AG20443 (cell line): ENCODE results near the gene GALNT11.
"Not testable (repeated sequence)": the region's sequence is repeated elsewhere in the genome, so short reads cannot be mapped to it uniquely, and the experiment has no call there.

Source experiments
- DNase-seq: peaks from one replicate; pipeline ENCODE4 v3.0.0; 2012; ENCODE audit warnings: low spot score, mixed read lengths

Gene GALNT11

DNA sequence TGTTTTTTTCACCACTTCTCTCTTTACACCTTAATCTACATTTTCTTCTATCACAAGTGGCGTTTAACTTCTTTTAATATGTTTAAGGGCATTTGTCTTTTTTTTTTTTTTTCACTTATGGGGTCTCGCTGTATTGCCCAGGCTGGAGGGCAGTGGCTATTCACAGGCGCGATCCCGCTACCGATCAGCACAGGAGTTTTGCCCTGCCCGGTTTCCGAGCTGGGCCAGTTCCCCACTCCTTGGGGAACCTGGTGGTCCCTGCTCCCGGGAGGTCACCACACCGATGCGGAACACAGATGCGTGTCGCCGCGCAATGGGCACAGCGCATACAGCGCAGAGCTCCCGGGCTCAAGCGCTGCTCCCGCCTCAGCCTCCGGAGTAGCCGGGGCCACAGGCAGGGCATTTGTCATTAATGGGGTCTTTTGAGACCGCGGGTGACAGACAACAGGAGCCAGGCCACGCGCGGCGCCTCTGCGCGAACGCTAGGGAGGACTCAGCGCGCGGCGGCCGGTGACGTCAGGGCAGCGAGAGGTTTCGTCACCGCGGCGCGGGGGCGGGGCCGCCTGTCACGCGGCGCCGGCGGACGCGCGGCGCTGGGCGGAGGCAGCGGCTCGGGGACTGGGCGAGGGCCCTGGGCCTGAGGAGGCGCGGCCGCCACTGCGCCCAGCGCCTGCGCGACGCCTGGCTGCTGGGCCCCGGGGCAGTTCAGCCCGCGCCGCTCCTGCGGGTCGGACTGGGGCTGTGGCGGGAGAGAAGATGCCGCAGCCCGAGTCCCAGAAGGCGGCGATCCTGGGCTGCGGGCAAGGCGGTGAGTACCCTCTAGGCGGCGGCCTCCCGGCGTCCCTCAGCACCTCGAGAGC, at the start of gene GALNT11:
GALNT11 (plus strand) TSS at position 598 of the 860 bp plus-strand sequence. CDS start 68,554 bp downstream, outside the sequence.
- peak; percentile 99 for DNase-seq

DNA sequence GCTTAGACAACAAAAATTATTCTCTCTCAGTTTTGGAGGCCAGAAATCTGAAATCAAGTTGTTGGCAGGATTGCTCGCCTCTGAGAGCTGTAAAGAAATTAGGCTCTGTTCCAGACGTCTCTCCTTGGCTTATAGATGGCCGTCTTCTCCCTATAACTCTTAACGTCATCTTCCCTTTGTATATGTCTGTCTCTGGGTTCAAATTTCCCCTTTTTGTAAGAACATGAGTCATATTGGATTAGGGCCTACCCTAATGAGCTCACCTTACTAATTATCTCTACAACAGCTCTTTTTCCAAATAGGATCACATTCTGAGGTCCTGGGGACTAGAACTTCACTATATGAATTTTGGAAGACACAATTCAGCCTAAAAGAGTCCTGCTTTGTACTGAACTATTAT, 46.9 kb upstream of the GALNT11 start:
- DNase-seq = no peak

DNA sequence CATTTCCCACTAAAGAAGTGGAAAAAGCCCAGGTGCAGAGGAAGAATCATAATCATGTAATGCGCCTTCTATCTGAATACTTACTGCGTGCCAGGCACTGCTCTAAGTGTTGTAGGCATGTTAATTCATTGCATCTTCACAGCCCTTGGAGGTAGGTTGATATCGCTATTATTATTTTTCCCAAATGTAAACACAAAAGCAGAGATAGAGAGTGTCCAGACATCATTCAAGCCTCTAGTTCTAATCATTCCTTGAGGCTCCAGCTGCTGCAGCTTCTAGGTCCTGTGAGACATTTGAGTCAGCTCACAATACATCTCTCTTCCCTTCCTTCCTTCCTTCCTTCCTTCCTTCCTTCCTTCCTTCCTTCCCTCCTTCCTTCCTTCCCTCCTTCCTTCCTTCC, 44.3 kb upstream of the GALNT11 start:
- no peak for DNase-seq

DNA sequence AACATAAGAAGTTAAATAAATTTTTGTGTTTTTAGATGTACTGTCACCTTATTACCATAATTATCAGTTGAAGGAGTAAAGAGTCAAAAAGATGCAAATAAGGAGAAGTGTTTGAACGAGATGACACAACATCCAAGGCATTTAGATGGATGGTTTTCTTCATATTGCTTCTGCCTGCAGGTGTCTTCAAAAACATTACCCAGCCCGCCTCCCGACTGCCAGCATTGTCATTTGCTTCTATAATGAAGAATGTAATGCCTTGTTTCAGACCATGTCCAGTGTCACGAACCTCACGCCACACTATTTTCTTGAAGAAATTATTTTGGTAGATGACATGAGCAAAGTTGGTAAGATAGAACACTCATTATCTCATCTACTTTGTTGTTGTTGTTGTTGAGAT, 42.7 kb upstream of the GALNT11 start:
- no peak for DNase-seq

DNA sequence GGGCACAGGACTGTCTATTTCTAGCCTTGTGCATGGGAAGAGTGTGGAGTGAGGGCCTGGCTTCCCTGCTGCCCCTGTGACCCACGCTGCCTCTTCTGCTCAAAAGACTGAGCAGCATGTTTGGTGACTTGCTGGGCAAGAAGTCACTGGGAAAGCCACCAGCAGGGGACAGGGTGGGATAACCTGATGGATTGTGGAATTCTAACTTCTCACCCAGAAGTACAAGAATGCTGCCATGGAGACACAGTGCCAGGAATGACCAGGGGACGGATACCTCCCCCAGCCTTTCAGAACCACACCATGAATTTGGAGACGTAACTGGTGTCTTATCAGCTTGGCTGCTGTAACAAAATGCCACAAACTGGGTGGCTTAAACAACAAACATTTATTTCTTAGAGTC, 40.9 kb upstream of the GALNT11 start:
- DNase-seq = no peak

DNA sequence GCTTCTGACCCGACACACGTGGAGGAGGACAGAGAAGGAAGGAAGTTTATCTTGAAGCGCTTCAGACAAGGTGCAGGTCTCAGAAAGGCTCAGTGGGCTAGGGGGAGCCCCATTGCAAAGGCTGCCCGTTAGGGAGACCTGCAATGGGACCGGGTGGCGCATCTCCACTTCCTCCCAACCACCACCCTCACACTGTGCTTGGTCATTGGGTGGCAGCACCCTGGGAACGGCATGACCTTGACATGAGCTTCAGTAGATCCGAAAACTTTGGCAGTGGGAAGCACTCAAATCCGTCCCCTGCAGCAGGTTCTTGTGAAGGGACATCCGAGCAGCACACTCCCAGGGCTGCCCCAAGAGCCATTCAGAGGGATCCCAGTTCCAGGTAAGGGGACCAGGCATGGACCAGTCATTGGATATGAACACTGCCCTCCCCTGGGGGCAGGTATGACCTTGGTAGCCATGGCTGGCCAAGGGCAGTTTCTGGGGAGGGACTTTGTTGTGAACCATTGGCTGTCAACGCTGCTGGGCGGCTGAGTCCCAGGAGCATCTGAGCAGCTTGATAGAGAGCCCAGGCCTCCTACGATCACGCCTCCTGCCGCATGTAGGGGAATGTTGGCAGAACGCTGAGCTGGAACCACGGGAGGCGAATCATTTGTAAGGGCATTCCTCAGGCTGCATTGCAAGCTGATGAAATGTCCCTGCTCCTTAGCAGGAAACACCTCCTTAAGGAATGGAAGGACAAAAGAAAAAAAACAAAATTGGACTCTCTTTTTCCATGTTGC, 37.5 kb upstream of the GALNT11 start:
- peak; percentile 36 for DNase-seq

DNA sequence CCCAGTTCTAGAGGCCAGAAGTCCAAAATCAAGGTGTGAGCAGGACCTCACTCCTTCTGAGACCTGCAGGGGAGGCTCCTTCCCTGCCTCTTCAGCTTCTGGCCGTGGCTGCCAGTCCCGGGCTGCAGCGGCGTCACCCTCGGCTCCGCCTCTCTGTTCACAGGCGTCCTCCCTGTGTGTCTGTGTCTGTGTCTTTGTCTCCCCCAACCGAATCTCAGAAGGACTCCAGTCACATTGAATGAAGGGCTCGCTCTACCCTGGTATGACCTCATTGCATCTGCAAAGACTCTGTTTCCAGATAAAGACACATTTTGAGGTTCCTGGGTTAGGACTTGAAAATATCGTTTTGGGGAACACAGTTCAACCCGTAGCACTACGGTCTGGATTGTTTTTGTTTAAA, 33.1 kb upstream of the GALNT11 start:
- peak; percentile 63 for DNase-seq

DNA sequence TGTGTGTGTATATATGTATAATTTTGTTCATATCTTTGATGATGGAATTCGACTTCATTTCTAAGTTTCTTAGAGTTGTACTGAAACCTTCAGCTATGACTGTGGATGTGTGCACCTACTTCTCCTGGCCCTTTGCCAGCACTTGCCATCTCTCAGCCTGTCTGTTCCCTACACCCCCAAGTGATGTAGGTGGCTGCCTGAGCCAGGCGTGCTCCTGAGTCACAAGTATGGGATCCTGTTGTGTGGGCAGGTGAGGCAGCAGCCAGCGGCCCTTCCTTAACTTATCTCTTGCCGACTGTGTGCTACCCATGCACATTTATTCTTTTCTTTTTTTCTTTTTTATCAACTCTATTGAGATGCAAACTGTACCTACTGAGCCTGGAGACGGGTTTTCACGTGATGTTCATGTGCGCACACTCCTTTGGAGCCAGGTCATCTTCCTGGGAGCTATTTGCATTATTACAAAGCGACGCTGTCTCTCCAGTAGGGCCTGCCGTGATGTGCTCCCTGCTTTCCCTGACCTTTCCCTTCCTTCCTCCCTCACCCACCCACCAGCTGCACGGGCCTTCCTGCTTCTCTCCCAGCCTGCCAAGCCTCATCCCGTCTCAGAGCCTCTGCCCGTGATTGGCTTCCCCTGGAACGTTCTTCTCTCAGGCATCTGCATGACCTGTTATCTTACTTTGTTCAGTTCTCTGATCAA, 31.3 kb upstream of the GALNT11 start:
- DNase-seq = no peak

DNA sequence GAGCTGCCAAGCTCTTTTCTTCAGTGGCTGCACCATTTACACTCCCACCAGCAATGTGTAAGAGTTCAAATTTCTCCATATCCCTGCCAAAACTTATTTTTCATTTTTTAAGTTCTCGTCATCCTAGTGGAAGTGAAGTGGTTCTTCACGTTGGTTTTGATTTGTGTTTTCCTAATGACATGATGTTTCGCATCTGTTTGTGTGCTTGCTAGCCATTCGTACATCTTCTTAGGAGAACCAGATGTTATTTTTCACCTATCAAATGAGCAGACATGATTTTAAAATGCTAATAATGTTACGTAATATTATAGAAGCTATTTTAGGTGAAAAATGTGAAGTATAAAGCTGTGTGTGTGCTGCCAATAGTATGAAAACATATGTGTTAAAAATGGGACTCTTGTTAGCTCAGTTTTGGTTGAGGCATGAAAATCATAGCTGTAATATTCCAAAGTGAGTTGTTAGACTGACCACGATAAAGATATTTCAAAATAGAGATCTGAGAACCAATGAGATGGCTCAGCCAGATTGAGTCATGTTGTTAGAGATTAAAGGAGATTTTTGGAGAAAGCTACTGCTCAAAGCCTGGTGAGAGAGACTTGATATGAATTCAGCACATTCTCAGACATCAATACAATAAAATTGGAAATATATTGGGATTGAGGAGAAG, 25.9 kb upstream of the GALNT11 start:
- DNase-seq = no peak

DNA sequence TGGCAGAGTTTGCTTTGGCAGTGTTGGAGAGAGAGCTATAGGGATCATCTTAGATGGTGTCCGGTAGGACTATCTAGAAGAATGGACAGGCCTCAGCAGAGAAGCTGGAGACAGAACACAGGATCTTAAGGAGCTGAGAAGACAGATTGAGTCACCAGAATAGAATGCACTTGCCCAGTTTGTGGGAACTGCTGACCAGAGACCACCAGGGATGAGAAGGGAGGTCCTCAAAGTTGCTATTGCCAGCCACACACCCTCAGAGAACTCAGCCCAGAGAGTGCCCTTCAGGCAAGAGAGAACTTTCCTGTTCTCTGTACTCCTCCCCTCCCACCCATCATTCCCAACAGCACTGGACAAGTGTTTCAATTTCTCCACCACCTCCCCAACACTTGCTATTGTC, 25.3 kb upstream of the GALNT11 start:
- DNase-seq = no peak

DNA sequence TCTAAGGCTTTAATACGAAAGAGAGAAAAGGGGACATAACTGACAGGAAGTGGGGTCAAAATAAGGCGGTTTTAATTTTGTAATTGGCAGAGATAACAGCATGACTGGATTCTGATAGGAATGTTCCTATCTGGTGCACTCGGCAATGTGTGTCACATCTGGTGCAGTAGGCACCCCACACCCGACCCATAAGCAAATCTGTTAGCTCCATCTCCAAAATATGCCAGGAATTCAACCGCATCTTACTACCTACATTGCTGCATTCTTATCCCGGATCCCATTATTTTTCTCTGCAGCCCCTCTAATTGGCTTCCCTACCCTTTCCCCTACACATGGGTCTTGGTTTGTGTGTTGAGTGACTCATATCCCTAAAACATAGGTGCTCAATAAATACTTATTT, 19.1 kb upstream of the GALNT11 start:
- DNase-seq = peak; percentile 30

DNA sequence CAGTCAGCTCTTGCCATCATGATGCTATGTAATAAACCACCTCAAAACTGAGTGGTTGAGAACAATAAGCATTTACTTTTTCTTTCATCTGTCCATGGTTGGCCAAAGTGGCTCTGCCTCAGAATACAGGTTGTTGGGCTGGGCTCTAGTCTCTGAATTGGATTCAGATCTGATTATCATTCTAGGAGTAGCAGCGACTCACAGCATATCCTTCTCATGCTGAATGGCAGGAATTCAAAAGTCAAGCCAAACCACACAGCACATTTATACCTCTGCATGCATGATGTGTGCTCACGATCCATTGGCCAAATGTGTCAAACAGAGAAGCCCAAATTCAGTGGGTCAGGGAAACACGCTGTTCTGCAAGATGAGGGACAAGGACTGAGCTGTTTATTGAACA, 13.6 kb upstream of the GALNT11 start:
- no peak for DNase-seq

DNA sequence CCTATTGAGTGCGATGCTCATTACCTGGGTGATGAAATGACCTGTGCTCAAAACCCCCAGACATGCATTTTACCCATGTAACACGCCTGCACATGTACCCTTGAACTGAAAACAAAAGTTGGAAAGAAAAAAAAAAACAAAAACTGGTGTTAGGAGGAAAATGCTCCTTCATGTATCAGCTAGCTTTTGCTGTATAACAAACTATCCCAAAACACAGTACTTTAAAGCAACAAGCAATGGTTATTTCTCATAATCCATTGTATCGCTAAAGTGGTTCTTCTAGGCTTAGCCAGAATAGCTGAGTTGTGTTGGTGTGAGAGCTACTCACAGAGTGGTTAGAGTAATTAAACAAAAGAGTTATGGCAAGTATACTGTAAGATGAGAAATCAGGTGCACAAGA, 12.2 kb upstream of the GALNT11 start:
- no peak for DNase-seq

DNA sequence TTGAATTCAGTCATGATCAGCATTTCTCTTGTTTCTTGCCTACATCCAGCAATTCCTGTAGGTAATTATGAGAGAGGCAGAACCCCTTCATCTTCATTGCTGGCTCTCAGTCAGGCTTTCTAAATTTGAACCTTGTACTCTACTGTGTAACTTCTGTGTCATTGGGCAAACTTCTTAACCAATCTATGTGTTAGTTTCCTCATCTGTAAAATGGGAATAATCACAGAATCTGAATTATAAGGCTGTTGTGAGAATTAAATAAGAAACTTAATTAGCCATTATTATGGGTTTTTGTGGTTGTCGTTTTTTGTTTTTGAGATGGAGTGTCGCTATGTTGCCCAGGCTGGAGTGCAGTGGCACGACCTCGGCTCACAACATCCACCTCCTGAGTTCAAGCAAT, 11.5 kb upstream of the GALNT11 start:
- no peak for DNase-seq

DNA sequence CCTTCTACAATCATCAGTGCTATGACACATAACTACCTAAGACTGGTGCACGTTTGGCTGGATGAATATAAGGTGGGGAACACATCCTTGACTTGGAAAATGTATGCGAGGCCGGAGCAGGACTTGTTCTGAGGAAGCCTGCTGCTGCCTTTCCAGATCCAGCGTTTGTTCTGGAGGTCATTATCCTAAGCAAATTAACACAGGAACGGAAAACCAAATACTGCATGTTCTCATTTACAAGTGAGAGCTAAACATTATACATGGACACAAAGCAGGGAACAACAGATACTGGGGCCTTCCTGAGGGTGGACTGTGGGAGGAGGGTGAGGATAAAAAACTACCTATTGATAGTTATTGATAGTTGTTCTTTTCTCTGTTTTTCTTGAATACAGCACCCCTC, 10.8 kb upstream of the GALNT11 start:
- no peak for DNase-seq

DNA sequence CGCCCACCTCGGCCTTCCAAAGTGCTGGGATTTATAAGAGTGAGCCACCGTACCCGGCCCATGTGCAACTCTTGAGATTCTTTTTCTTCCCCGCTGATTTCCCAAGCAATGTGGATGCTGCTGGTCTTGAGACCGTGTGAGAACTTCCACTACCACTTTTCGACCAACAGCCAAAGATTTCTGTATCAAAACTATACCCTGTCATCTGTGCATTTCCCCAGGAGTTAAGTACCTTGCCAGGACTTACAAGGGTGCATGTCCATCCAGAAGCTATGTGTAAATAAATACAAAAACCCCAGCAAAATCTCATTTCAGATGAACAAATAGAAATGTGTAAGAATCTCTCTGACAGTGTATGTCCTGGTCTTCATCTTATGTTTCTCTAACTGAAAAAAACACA, 9.9 kb upstream of the GALNT11 start:
- no peak for DNase-seq

DNA sequence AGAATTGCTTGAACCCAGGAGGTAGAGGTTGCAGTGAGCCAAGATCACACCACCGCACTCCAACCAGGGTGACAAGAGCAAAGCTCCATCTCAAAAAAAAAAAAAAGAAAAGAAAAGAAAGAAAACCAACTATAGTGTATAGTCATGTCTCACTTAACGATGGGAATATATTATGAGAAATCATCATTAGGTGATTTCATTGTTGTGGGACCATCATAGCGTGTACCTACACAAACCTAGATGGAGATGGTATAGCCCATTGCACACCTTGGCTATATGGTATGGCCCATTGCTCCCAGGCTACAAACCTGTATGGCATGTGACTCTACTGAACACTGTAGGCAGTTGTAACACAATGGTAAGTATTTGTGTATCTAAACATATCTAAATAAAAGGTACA, 8.5 kb upstream of the GALNT11 start:
- no peak for DNase-seq

DNA sequence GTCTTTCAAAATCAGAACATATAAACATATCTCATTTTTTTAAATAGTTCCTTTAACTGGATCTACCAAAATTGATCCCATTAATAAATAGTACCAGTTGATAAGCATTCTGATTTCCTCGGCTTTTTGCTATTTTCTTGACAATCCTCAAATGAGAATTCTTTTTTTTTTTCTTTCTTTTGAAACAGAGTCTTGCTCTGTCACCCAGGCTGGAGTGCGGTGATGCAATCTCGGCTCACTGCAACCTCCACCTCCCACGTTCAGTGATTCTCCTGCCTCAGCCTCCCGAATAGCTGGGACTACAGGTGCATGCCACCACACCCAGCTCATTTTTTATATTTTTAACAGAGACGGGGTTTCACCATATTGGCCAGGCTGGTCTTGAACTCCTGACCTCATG, 7.8 kb upstream of the GALNT11 start:
- not testable (repeated sequence) for DNase-seq

DNA sequence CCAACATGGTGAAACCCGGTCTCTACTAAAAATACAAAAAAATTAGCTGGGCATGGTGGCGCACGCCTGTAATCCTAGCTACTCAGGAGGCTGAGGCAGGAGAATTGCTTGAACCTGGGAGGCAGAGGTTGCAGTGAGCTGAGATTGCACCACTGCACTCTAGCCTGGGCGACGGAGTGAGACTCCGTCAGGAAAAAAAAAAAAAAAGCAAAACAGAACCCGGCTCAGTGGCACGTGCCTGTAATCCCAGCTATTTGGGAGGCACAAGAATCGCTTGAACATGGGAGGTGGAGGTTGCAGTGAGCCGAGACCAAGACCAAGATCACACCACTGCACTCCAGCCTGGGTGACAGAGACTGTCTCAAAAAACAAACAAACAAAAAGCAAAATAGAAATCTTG, 3.7 kb upstream of the GALNT11 start:
- DNase-seq = not testable (repeated sequence)

DNA sequence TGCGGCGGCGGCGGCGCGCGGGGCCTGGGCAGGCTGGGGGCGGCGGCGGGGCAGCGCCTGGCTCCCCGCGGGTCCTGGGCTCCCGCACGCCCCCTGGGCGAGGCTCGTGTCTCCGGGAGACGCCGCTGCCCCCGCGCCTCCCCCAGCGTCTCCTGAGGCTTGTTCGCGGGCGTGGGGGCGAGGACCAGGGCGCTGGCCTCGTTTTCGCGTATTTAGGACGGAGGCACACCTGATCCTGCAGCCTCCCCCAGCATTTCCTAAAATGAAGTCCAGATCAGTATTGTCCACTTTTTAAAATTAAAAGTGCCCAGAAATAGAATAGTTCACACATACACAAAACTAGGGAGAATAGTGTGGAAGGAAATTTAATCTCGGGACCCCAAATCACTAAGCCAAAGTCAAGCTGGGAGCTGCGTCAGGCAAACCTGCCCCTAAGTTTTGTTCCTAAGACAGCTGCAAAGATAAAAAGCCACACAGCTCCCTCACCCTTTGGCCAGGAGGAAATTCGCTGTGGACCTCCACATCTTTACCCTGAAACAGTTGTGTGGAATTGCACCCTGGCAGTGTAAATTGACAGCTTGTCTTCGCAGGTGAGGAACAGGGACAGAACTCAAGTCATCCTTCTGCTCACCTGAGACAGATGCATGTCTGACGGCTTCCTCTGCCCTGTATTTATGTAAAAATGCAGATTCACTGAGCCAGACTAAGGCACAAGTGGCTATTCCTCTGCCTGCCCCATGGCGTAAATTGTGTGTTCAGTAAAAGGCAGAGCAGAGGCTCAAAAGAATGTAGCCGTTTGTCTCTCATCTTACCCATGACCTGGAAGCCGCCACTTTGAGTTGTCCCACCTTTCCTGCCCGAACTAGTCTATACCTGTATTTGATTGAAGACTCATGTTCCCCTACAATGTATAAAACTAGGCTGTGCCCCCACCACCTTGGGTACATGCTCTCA, 740 bp downstream of the GALNT11 start:
- DNase-seq = no peak
